GM18858 (cell line): ENCODE measurements around the gene REC8.

Experiments
- ATAC-seq: cut with Tn5 transposase; IDR thresholded peaks from one replicate; pipeline ENCODE4 v1.9.1; 2021; ENCODE audit not compliant: unreplicated experiment

Gene REC8

GRCh38 chr14:24156840-24157239, 15.0 kb upstream of the REC8 start:
- ATAC-seq, result no peak

- ATAC-seq, result no peak
Measured at GRCh38 chr14:24157331-24157730, 14.5 kb upstream of the REC8 start.

GRCh38 chr14:24159777-24160498, 11.9 kb upstream of the REC8 start:
- no peak for ATAC-seq

- no peak for ATAC-seq
Measured at GRCh38 chr14:24160499-24160849, 11.4 kb upstream of the REC8 start.

- ATAC-seq, result peak; percentile 69
Measured at GRCh38 chr14:24160850-24161804, 10.8 kb upstream of the REC8 start, which contains the start of gene IRF9. Gene IRF9 (plus strand): TSS chr14:24161265. CDS start chr14:24162145, 880 bp downstream.

- ATAC-seq, result no peak
Measured at GRCh38 chr14:24162093-24162492, 9.8 kb upstream of the REC8 start.

- ATAC-seq, result no peak
Measured at GRCh38 chr14:24164518-24164991, 7.3 kb upstream of the REC8 start.

- ATAC-seq, result no peak
Measured at GRCh38 chr14:24165785-24166184, 6.1 kb upstream of the REC8 start.

- no peak for ATAC-seq
Measured at GRCh38 chr14:24167469-24168114, 4.3 kb upstream of the REC8 start.

- ATAC-seq, result no peak
Measured at GRCh38 chr14:24172261-24172860, 481 bp downstream of the REC8 start.

- no peak for ATAC-seq
Measured at GRCh38 chr14:24172871-24173281, 996 bp downstream of the REC8 start.

- no peak for ATAC-seq
Measured at GRCh38 chr14:24176599-24176998, 4.7 kb downstream of the REC8 start.

- ATAC-seq, result no peak
Measured at GRCh38 chr14:24177041-24177825, 5.4 kb downstream of the REC8 start.

- ATAC-seq, result no peak
Measured at GRCh38 chr14:24177891-24178290, 6.0 kb downstream of the REC8 start.

- no peak for ATAC-seq
Measured at GRCh38 chr14:24178399-24179178, 6.7 kb downstream of the REC8 start.

- ATAC-seq, result no peak
Measured at GRCh38 chr14:24179294-24179960, 7.5 kb downstream of the REC8 start.

- ATAC-seq, result no peak
Measured at GRCh38 chr14:24179961-24180796, 8.3 kb downstream of the REC8 start.
